ENCODE data around the gene TBX4.

GRCh38 chr17:61514491-61514890 is 62.3 kb downstream of the TBX4 start:
- no peak for TF ChIP-seq EZH2phosphoT487 (IDR thresholded peaks at IDR 0.05; ENCODE audit: borderline replicate concordance, low read length)
- no peak for TF ChIP-seq CTCF (conservative IDR thresholded peaks at IDR 0.05; ENCODE audit: low read depth, low read length)

All from PC-3 (cell line).